Lung (tissue), 12 donors: ENCODE data around the gene ADGRL2. TPM values are rescaled to one million over a fixed set of nuclear protein-coding genes. Genes with fewer than 3 reads are reported as not detected.

Source experiments
- ATAC-seq: fragments of 200-7000 bp; cut with Tn5 transposase; one replicate; pipeline ENCODE4 v1.9.1; 2020; ENCODE audit warnings: moderate number of reproducible peaks; ENCODE audit not compliant: insufficient read depth, low FRiP score
- DNase-seq, 3 donors: peaks; one replicate each; pipeline ENCODE4 v3.0.0-alpha.2; 2013 to 2017
- H3K27ac ChIP-seq, 2 donors: one replicate each; pipeline ENCODE4 v1.5.1; 2013; ENCODE audit warnings: mild to moderate bottlenecking in 2 of 2, moderate library complexity in 2 of 2, control low read depth in 1 of 2, inconsistent platforms in 1 of 2, low read depth in 1 of 2, low read length in 1 of 2
- H3K27me3 ChIP-seq, 3 donors: one replicate each; pipeline ENCODE4 v1.5.1; 2013; ENCODE audit warnings: low read length in 2 of 3; ENCODE audit not compliant: control insufficient read depth in 3 of 3, insufficient read depth in 3 of 3
- H3K36me3 ChIP-seq, 4 donors: one replicate each; pipeline ENCODE4 v1.5.1; 2013; ENCODE audit warnings: low read length in 4 of 4, mild to moderate bottlenecking in 1 of 4, moderate library complexity in 1 of 4; ENCODE audit not compliant: control insufficient read depth in 4 of 4, insufficient read depth in 4 of 4
- H3K4me1 ChIP-seq, 5 donors: one replicate each; pipeline ENCODE4 v1.5.1; 2013; ENCODE audit warnings: low read length in 5 of 5, mild to moderate bottlenecking in 2 of 5, moderate library complexity in 1 of 5; ENCODE audit not compliant: control insufficient read depth in 5 of 5, insufficient read depth in 5 of 5
- H3K4me3 ChIP-seq: one replicate; pipeline ENCODE4 v1.5.1; 2013; ENCODE audit warnings: mild to moderate bottlenecking, control low read depth, moderate library complexity
- H3K9ac ChIP-seq, 2 donors: one replicate each; pipeline ENCODE4 v1.5.1; 2013; ENCODE audit warnings: low read length in 2 of 2, control low read depth in 1 of 2; ENCODE audit not compliant: insufficient read depth in 1 of 2
- H3K9me3 ChIP-seq, 4 donors: one replicate each; pipeline ENCODE4 v1.5.1; 2013; ENCODE audit warnings: low read length in 3 of 4, mild to moderate bottlenecking in 1 of 4, moderate library complexity in 1 of 4; ENCODE audit not compliant: control insufficient read depth in 4 of 4, insufficient read depth in 3 of 4
- CTCF ChIP-seq: IDR thresholded peaks from 2 replicates; pipeline ENCODE4 v1.5.1; 2012; ENCODE audit warnings: mild to moderate bottlenecking; ENCODE audit errors: control extremely low read depth, extremely low read depth
- WGBS, 2 donors: extraction: QIAGEN DNeasy Blood & Tissue Kit; methylation state at CpG; one replicate each; pipeline ENCODE4 v1.1.7; 2013; 5-methylcytosine and 5-hydroxymethylcytosine counted together
- polyA plus RNA-seq, 2 donors: library from polyadenylated mRNA; stranded (reverse); fragments of 200-250 nt; gene quantifications; one replicate each; pipeline ENCODE4 v1.2.1, GENCODE V29; 2013
- total RNA-seq, 2 donors: library from RNA; depleted of rRNA in 1 of 2; stranded (reverse); fragments of >200 nt in 1 of 2; gene quantifications; one replicate each; pipeline ENCODE4 v1.2.1, GENCODE V29; 2014 to 2021
- donor health status: control.
- donor health status: control.
- donor health status: Bipolar disorder and iron deficiency.
- donor health status: healthy.
- donor health status: DM: yes; HTN: yes; CAD: no.

ADGRL2 gene
- total and polyA plus RNA-seq, 4 donors, result 32.5 to 421 (median 72.1) TPM

GRCh38 chr1:81950037-81950436 lies 149.3 kb downstream of the ADGRL2 start:
- TF ChIP-seq CTCF, result no peak
- ATAC-seq (no peak), DNase-seq (no peak)
- H3K4me3 ChIP-seq, result no peak overlapping the region
- H3K4me1 ChIP-seq, result peaks cover 1 to 43% (median 25%) of the 10 kb centered on the region in 5 donors
- H3K27me3 ChIP-seq, result no peaks in the 10 kb centered on the region
- no peak overlapping the region for H3K9ac ChIP-seq
- no peak overlapping the region for H3K27ac ChIP-seq
- no peaks in the 10 kb centered on the region for H3K9me3 ChIP-seq
- H3K36me3 ChIP-seq, result peaks cover 0 to 13% (median 7%) of the 10 kb centered on the region in 4 donors

GRCh38 chr1:81950591-81951244 lies 150.0 kb downstream of the ADGRL2 start:
- no peak for ATAC-seq
- H3K4me3 ChIP-seq, result no peak overlapping the region
- TF ChIP-seq CTCF, result no peak
- H3K36me3 ChIP-seq, result peaks cover 0 to 15% (median 7%) of the 10 kb centered on the region in 4 donors
- WGBS, 2 donors, result 73 to 84% methylated on average over 3 of the region's 3 CpGs
- H3K9me3 ChIP-seq, result no peaks in the 10 kb centered on the region
- peak overlapping the region in 1 of 2 donors; percentile 50 for H3K9ac ChIP-seq
- H3K4me1 ChIP-seq, result peaks cover 1 to 37% (median 18%) of the 10 kb centered on the region in 5 donors
- H3K27ac ChIP-seq, result no peak overlapping the region
- H3K27me3 ChIP-seq, result no peaks in the 10 kb centered on the region
- peak; percentile 30 to 81 (median 68) for DNase-seq

- DNase-seq, result no peak
- no peak for TF ChIP-seq CTCF
- peaks cover 0 to 20% (median 11%) of the 10 kb centered on the region in 5 donors for H3K4me1 ChIP-seq
- no peak for ATAC-seq
- no peak overlapping the region for H3K4me3 ChIP-seq
- H3K9me3 ChIP-seq, result no peaks in the 10 kb centered on the region
- WGBS, 2 donors, result 73 to 79% methylated on average over 8 of the region's 8 CpGs
- no peaks in the 10 kb centered on the region for H3K27me3 ChIP-seq
- H3K27ac ChIP-seq, result no peak overlapping the region
- no peak overlapping the region for H3K9ac ChIP-seq
- peaks cover 0 to 27% (median 14%) of the 10 kb centered on the region in 4 donors for H3K36me3 ChIP-seq
Measured at GRCh38 chr1:81954534-81955020, 153.8 kb downstream of the ADGRL2 start.
